ENCODE data around the gene HPSE2. TPM values are rescaled to one million over a fixed set of nuclear protein-coding genes. Genes with fewer than 3 reads are reported as not detected.

HPSE2 gene
- total and polyA plus RNA-seq, 2 donors (not counting 1 experiment from before 2014, with no cell fraction given) = not detected

GRCh38 chr10:98929709-98930108, 305.9 kb downstream of the HPSE2 start:
- H3K27ac Mint-ChIP-seq = no peak overlapping the region
- no peak overlapping the region for H3K4me3 Mint-ChIP-seq
- no peaks in the 10 kb centered on the region for H4K20me1 ChIP-seq (ENCODE audit: control insufficient read depth, insufficient read depth, low read length, poor library complexity, severe bottlenecking)
- H3K4me1 Mint-ChIP-seq = no peaks in the 10 kb centered on the region
- no peaks in the 10 kb centered on the region for H3K27me3 ChIP-seq (replicated peaks in 1 of 4; ENCODE audit: control extremely low read depth in 1 of 4, control insufficient read depth in 3 of 4, insufficient read depth in 4 of 4, low read length in 3 of 4)
- ChIA-PET POLR2A (no interaction called here), CTCF (no interaction called here)
- TF ChIP-seq EZH2 (IDR thresholded peaks at IDR 0.05; ENCODE audit: borderline replicate concordance, insufficient read depth, low read depth, low read length, poor library complexity, severe bottlenecking) = no peak
- no peaks in the 10 kb centered on the region for H3K4me1 ChIP-seq (ENCODE audit: control insufficient read depth in 2 of 2, insufficient read depth in 2 of 2, low read length in 2 of 2)
- peaks cover 7% of the 10 kb centered on the region for H3K9me3 Mint-ChIP-seq (ENCODE audit: insufficient read depth)
- H3K9ac ChIP-seq (ENCODE audit: low read length) = no peak overlapping the region
- H3K4me3 ChIP-seq (ENCODE audit: control extremely low read depth in 1 of 5, extremely low read depth in 1 of 5, insufficient read depth in 1 of 5, low read depth in 2 of 5, low read length in 4 of 5) = no peak overlapping the region
- no peak for ATAC-seq (ENCODE audit: low read depth)
- H3K9me3 ChIP-seq (ENCODE audit: control extremely low read depth in 1 of 3, control insufficient read depth in 2 of 3, insufficient read depth in 1 of 3, low read length in 2 of 3) = no peaks in the 10 kb centered on the region
- WGBS (ENCODE audit: insufficient coverage) = no CpG with 5 or more reads among the region's 2 CpGs
- H3K4me2 ChIP-seq (replicated peaks; ENCODE audit: low read depth, low read length, poor library complexity, severe bottlenecking) = no peak overlapping the region
- no peak overlapping the region for H2AFZ ChIP-seq (ENCODE audit: insufficient read depth, low read depth, low read length, poor library complexity, severe bottlenecking)
- no peak for DNase-seq
- no peaks in the 10 kb centered on the region for H3K36me3 ChIP-seq (replicated peaks in 1 of 2; ENCODE audit: control extremely low read depth in 1 of 2, control insufficient read depth in 1 of 2, extremely low read depth in 1 of 2, insufficient read depth in 2 of 2, low read length in 1 of 2)
- H3K79me2 ChIP-seq (ENCODE audit: control insufficient read depth, insufficient read depth, low read length) = no peaks in the 10 kb centered on the region
- intact Hi-C loops (cut with micrococcal nuclease) = no loop called here
- H3K27ac ChIP-seq (ENCODE audit: low read length in 2 of 2) = no peak overlapping the region
- peaks cover 6% of the 10 kb centered on the region for H3K27me3 Mint-ChIP-seq

- ChIA-PET POLR2A (no interaction called here), CTCF (no interaction called here)
- no peaks in the 10 kb centered on the region for H3K9me3 ChIP-seq (ENCODE audit: control extremely low read depth in 1 of 3, control insufficient read depth in 2 of 3, insufficient read depth in 1 of 3, low read length in 2 of 3)
- Mint-ChIP-seq H3K4me1 (no peaks in the 10 kb centered on the region), H3K4me3 (no peak overlapping the region), H3K27me3 (peaks cover 4% of the 10 kb centered on the region), H3K9me3 (ENCODE audit: insufficient read depth) (no peaks in the 10 kb centered on the region), H3K27ac (no peak overlapping the region)
- no peaks in the 10 kb centered on the region for H3K79me2 ChIP-seq (ENCODE audit: control insufficient read depth, insufficient read depth, low read length)
- H2AFZ ChIP-seq (ENCODE audit: insufficient read depth, low read depth, low read length, poor library complexity, severe bottlenecking) = no peak overlapping the region
- H3K36me3 ChIP-seq (replicated peaks in 1 of 2; ENCODE audit: control extremely low read depth in 1 of 2, control insufficient read depth in 1 of 2, extremely low read depth in 1 of 2, insufficient read depth in 2 of 2, low read length in 1 of 2) = no peaks in the 10 kb centered on the region
- DNase-seq (no peak), ATAC-seq (ENCODE audit: low read depth) (no peak)
- H3K9ac ChIP-seq (ENCODE audit: low read length) = no peak overlapping the region
- intact Hi-C loops (cut with micrococcal nuclease) = no loop called here
- no peaks in the 10 kb centered on the region for H3K4me1 ChIP-seq (ENCODE audit: control insufficient read depth in 2 of 2, insufficient read depth in 2 of 2, low read length in 2 of 2)
- H4K20me1 ChIP-seq (ENCODE audit: control insufficient read depth, insufficient read depth, low read length, poor library complexity, severe bottlenecking) = no peaks in the 10 kb centered on the region
- WGBS (ENCODE audit: insufficient coverage) = no CpG with 5 or more reads among the region's 1 CpG
- H3K4me2 ChIP-seq (replicated peaks; ENCODE audit: low read depth, low read length, poor library complexity, severe bottlenecking) = no peak overlapping the region
- no peaks in the 10 kb centered on the region for H3K27me3 ChIP-seq (replicated peaks in 1 of 4; ENCODE audit: control extremely low read depth in 1 of 4, control insufficient read depth in 3 of 4, insufficient read depth in 4 of 4, low read length in 3 of 4)
- no peak overlapping the region for H3K27ac ChIP-seq (ENCODE audit: low read length in 2 of 2)
- no peak overlapping the region for H3K4me3 ChIP-seq (ENCODE audit: control extremely low read depth in 1 of 5, extremely low read depth in 1 of 5, insufficient read depth in 1 of 5, low read depth in 2 of 5, low read length in 4 of 5)
- TF ChIP-seq CTCF (IDR thresholded peaks at IDR 0.05) = no peak
Observed at GRCh38 chr10:98925651-98926050, 310.0 kb downstream of the HPSE2 start.
